ENCODE data around the gene OFD1.

OFD1 gene

DNA sequence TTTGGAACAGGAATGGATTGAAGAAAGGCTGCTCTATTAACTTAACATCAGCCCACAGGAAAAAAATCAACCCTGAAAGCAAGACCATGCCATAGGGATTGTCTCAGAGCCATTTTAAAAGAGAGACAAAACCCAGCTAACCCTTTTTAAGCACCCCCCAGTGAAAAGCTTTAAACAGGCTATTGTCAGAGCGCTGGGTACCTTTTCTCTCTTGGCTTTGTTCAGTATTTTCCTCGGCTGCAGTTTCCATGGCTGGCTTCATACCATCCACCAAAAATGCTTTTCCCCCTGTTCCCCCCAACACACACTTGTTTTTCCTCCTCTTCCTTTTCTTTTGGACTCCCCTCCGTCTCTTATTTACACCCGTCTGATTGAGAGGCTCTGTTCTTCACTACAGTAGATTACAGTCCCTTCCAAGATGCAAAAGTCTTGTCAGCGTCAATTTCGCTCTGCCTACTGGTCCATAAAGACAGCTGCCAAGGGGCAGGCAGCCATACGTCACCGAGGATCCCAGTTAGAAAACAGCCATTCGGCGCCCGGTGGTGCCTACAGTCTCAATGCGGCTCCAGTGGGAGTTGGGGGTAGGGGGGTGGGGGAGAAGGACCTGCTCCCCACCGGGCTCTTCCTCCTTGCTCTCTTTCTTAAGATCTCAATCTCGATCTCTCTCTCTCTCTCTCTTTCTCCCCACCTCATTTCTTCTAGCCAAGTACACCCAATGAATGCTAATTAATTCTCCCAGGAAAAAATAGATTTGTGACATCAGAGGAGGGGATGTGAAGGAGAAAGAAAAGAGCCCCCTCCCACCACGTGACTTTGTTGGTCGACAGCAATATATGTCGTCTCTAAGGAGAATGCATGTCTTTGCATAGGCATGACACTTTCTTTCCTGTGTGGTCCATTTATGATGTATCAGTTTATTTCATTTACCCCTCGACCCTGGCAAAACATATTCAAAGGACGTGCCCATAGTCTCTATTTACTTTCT lies 82.4 kb downstream of the OFD1 start, which contains the start of gene GPM6B:
GPM6B (minus strand) TSS at position 451 of the 985 bp plus-strand sequence; CDS start at position 262, 189 bp downstream.
- TF ChIP-seq CTBP1 (IDR thresholded peaks at IDR 0.05; ENCODE audit: borderline replicate concordance): no peak
- no peak for TF ChIP-seq FOXA1 (IDR thresholded peaks at IDR 0.05)
- TF ChIP-seq SUZ12 (IDR thresholded peaks at IDR 0.05): no peak
- TF ChIP-seq ZNF384 (IDR thresholded peaks at IDR 0.05): no peak
- TF ChIP-seq, protein P1, sequence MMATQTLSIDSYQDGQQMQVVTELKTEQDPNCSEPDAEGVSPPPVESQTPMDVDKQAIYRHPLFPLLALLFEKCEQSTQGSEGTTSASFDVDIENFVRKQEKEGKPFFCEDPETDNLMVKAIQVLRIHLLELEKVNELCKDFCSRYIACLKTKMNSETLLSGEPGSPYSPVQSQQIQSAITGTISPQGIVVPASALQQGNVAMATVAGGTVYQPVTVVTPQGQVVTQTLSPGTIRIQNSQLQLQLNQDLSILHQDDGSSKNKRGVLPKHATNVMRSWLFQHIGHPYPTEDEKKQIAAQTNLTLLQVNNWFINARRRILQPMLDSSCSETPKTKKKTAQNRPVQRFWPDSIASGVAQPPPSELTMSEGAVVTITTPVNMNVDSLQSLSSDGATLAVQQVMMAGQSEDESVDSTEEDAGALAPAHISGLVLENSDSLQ (IDR thresholded peaks at IDR 0.05): no peak
- TF ChIP-seq HDGF (IDR thresholded peaks at IDR 0.05; ENCODE audit: borderline replicate concordance): no peak
- TF ChIP-seq FOXK2 (IDR thresholded peaks at IDR 0.05): no peak
- TF ChIP-seq BHLHE40 (IDR thresholded peaks at IDR 0.05; ENCODE audit: borderline replicate concordance): no peak
- no peak for TF ChIP-seq NFRKB (IDR thresholded peaks at IDR 0.05)
- no peak for TF ChIP-seq SP1 (IDR thresholded peaks at IDR 0.05)
- TF ChIP-seq ARNT (IDR thresholded peaks at IDR 0.05): no peak
- no peak for TF ChIP-seq LEF1 (IDR thresholded peaks at IDR 0.05; ENCODE audit: borderline replicate concordance)
- no peak for TF ChIP-seq L3MBTL2 (conservative IDR thresholded peaks at IDR 0.05)
- no peak for TF ChIP-seq TARDBP (IDR thresholded peaks at IDR 0.05)
- TF ChIP-seq ELF4 (IDR thresholded peaks at IDR 0.05): no peak
- no peak for TF ChIP-seq FOXM1 (IDR thresholded peaks at IDR 0.05; ENCODE audit: borderline replicate concordance)
- ChIA-PET CTCF (no interaction called here), POLR2A (no interaction called here)
- no peak for DNase-seq (ENCODE audit: extremely low spot score)

Data from HEK293T (cell line).